Measurements from ENCODE around the gene YEATS2. TPM values are rescaled to one million over a fixed set of nuclear protein-coding genes. Genes with fewer than 3 reads are reported as not detected.

YEATS2 gene
- polyA plus RNA-seq, 1 donor from 2014 or later = 46.2 TPM

GRCh38 chr3:183731611-183732010, 34.0 kb downstream of the YEATS2 start:
- no peak overlapping the region for H3K4me3 ChIP-seq (ENCODE audit: low read length)
- H3K27me3 ChIP-seq (ENCODE audit: insufficient read depth, low read depth, low read length) = no peaks in the 10 kb centered on the region
- no peaks in the 10 kb centered on the region for H3K79me2 ChIP-seq (replicated peaks; ENCODE audit: insufficient read depth, low read length)
- no peak overlapping the region for H3K4me2 ChIP-seq (ENCODE audit: low read length)
- TF ChIP-seq MXI1 (conservative IDR thresholded peaks at IDR 0.05; ENCODE audit: poor library complexity, severe bottlenecking) = no peak
- TF ChIP-seq REST (IDR thresholded peaks at IDR 0.05; ENCODE audit: borderline replicate concordance) = no peak
- no peak for TF ChIP-seq EZH2 (IDR thresholded peaks at IDR 0.05; ENCODE audit: borderline replicate concordance, insufficient read depth, low read length, poor library complexity, severe bottlenecking)
- TF ChIP-seq SMC3 (conservative IDR thresholded peaks at IDR 0.05; ENCODE audit: poor library complexity) = no peak
- no peak for TF ChIP-seq EP300 (conservative IDR thresholded peaks at IDR 0.05; ENCODE audit: poor library complexity, severe bottlenecking)
- TF ChIP-seq, protein P1, sequence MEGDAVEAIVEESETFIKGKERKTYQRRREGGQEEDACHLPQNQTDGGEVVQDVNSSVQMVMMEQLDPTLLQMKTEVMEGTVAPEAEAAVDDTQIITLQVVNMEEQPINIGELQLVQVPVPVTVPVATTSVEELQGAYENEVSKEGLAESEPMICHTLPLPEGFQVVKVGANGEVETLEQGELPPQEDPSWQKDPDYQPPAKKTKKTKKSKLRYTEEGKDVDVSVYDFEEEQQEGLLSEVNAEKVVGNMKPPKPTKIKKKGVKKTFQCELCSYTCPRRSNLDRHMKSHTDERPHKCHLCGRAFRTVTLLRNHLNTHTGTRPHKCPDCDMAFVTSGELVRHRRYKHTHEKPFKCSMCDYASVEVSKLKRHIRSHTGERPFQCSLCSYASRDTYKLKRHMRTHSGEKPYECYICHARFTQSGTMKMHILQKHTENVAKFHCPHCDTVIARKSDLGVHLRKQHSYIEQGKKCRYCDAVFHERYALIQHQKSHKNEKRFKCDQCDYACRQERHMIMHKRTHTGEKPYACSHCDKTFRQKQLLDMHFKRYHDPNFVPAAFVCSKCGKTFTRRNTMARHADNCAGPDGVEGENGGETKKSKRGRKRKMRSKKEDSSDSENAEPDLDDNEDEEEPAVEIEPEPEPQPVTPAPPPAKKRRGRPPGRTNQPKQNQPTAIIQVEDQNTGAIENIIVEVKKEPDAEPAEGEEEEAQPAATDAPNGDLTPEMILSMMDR (IDR thresholded peaks at IDR 0.05; ENCODE audit: poor library complexity, severe bottlenecking) = no peak
- no peak for TF ChIP-seq RAD21 (conservative IDR thresholded peaks at IDR 0.05)
- TF ChIP-seq POLR2AphosphoS5 (IDR thresholded peaks at IDR 0.05) = no peak
- no peak overlapping the region for H2AFZ ChIP-seq (ENCODE audit: low read depth, low read length)
- no peaks in the 10 kb centered on the region for H3F3A ChIP-seq (ENCODE audit: insufficient read depth, low read length, poor library complexity, severe bottlenecking)
- no peak overlapping the region for H3K9ac ChIP-seq (ENCODE audit: low read length)
- no peaks in the 10 kb centered on the region for H3K9me2 ChIP-seq (ENCODE audit: insufficient read depth, low read length)
- no peak overlapping the region for H3K27ac ChIP-seq (ENCODE audit: low read length)
- peaks cover 13% of the 10 kb centered on the region for H3K36me3 ChIP-seq (ENCODE audit: insufficient read depth, low read length)
- no peaks in the 10 kb centered on the region for H3K9me3 ChIP-seq (ENCODE audit: low read length)
- H4K20me1 ChIP-seq (ENCODE audit: insufficient read depth) = no peaks in the 10 kb centered on the region

DNA sequence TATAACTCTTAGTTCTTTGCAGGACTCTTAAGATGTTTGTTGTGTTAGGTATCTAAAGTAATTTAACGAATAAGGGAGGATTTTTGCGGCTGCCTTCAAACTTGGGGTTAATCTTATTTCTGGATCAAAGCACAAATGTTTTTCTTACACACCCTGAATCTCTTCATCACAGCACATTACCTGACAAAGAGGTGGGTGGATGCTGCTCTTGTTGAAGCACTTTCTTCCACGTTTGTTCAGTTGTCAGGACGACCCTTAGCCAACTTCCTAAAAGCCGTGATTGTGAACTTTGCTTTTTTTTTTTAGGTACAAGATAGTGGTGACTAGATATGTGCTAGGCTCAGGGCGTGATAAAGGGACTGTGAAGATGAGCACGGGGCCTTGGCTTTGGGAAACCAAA, 36.0 kb downstream of the YEATS2 start:
- no peaks in the 10 kb centered on the region for H3K27me3 ChIP-seq (ENCODE audit: insufficient read depth, low read depth, low read length)
- no peaks in the 10 kb centered on the region for H3K9me2 ChIP-seq (ENCODE audit: insufficient read depth, low read length)
- H3F3A ChIP-seq (ENCODE audit: insufficient read depth, low read length, poor library complexity, severe bottlenecking) = no peaks in the 10 kb centered on the region
- no peak overlapping the region for H3K9ac ChIP-seq (ENCODE audit: low read length)
- H2AFZ ChIP-seq (ENCODE audit: low read depth, low read length) = no peak overlapping the region
- TF ChIP-seq, protein P1 (IDR thresholded peaks at IDR 0.05; ENCODE audit: poor library complexity, severe bottlenecking) = no peak
- TF ChIP-seq EZH2 (IDR thresholded peaks at IDR 0.05; ENCODE audit: borderline replicate concordance, insufficient read depth, low read length, poor library complexity, severe bottlenecking) (no peak), EP300 (conservative IDR thresholded peaks at IDR 0.05; ENCODE audit: poor library complexity, severe bottlenecking) (no peak), RAD21 (conservative IDR thresholded peaks at IDR 0.05) (no peak), MXI1 (conservative IDR thresholded peaks at IDR 0.05; ENCODE audit: poor library complexity, severe bottlenecking) (no peak)
- no peaks in the 10 kb centered on the region for H4K20me1 ChIP-seq (ENCODE audit: insufficient read depth)
- H3K4me3 ChIP-seq (ENCODE audit: low read length) = no peak overlapping the region
- H3K36me3 ChIP-seq (ENCODE audit: insufficient read depth, low read length) = peaks cover 13% of the 10 kb centered on the region
- H3K27ac ChIP-seq (ENCODE audit: low read length) = no peak overlapping the region
- no peak overlapping the region for H3K4me2 ChIP-seq (ENCODE audit: low read length)
- H3K9me3 ChIP-seq (ENCODE audit: low read length) = no peaks in the 10 kb centered on the region
- H3K79me2 ChIP-seq (replicated peaks; ENCODE audit: insufficient read depth, low read length) = no peaks in the 10 kb centered on the region
